B cell (primary cell): ENCODE data around the gene PHYH. TPM values are rescaled to one million over a fixed set of nuclear protein-coding genes. Genes with fewer than 3 reads are reported as not detected.
A peak's percentile ranks its signal among the peaks of the same experiment; 100 is the strongest.

Experiments used
- ATAC-seq: fragments of 200-7000 bp; cut with Tn5 transposase; one replicate; pipeline ENCODE4 v1.10.0; 2021; ENCODE audit warnings: low read depth, mild to moderate bottlenecking, moderate number of reproducible peaks, moderate library complexity
- CTCF ChIA-PET: fragments of 350-600 bp; sonication (Branson Sonifier 250); formaldehyde crosslinking; loops from one replicate; lab custom pipeline; 2021; ENCODE audit warnings: antibody characterized with exemption, inconsistent platforms; lab: Charles Lee
- POLR2A ChIA-PET: fragments of 350-600 bp; sonication (Branson Sonifier 250); formaldehyde crosslinking; loops from one replicate; lab custom pipeline; 2021; ENCODE audit warnings: antibody characterized with exemption; lab: Charles Lee
- DNase-seq: peaks from one replicate; pipeline ENCODE4 v3.0.0; 2013
- H2AFZ ChIP-seq: 2 replicates; pipeline ENCODE4 v1.6.1; 2012; ENCODE audit warnings: mild to moderate bottlenecking, low read depth, low read length; ENCODE audit not compliant: insufficient read depth, poor library complexity, severe bottlenecking
- H3K27ac ChIP-seq, 2 donors: 1 replicate in 1 of 2; 2 replicates in 1 of 2; pipeline ENCODE4 v1.5.1; 2012 to 2013; ENCODE audit warnings: low read length in 2 of 2, mild to moderate bottlenecking in 2 of 2, moderate library complexity in 1 of 2
- H3K27me3 ChIP-seq, 4 experiments: fragments of 200-600 bp in 1 of 4; sonication (generic) in 1 of 4; replicated peaks in 1 of 4; 1 replicate in 2 of 4; 2 replicates in 2 of 4; pipeline versions ENCODE4 v1.6.1 to v1.7.0; 2013 to 2016; ENCODE audit warnings: low read length in 3 of 4, mild to moderate bottlenecking in 2 of 4, mixed read lengths in 1 of 4, moderate library complexity in 1 of 4; ENCODE audit not compliant: insufficient read depth in 4 of 4, control insufficient read depth in 3 of 4; ENCODE audit errors: control extremely low read depth in 1 of 4
- H3K36me3 ChIP-seq, 2 experiments: replicated peaks in 1 of 2; 1 replicate in 1 of 2; 2 replicates in 1 of 2; pipeline versions ENCODE4 v1.6.1 to v1.7.1; 2013; ENCODE audit warnings: low read length in 1 of 2; ENCODE audit not compliant: insufficient read depth in 2 of 2, control insufficient read depth in 1 of 2; ENCODE audit errors: control extremely low read depth in 1 of 2, extremely low read depth in 1 of 2
- H3K4me1 ChIP-seq, 2 donors: fragments of 200-600 bp in 1 of 2; sonication (generic) in 1 of 2; 1 replicate in 1 of 2; 2 replicates in 1 of 2; pipeline versions ENCODE4 v1.5.1 to v1.6.1; 2013 to 2017; ENCODE audit warnings: low read length in 2 of 2; ENCODE audit not compliant: control insufficient read depth in 2 of 2, insufficient read depth in 2 of 2
- H3K4me2 ChIP-seq: replicated peaks from 2 replicates; pipeline ENCODE3; 2012; ENCODE audit warnings: mild to moderate bottlenecking, low read depth, low read length; ENCODE audit not compliant: poor library complexity, severe bottlenecking
- H3K4me3 ChIP-seq, 5 experiments: fragments of 200-600 bp in 1 of 5; sonication (generic) in 1 of 5; 1 replicate in 3 of 5; 2 replicates in 2 of 5; pipeline versions ENCODE4 v1.5.1 to v1.7.0; 2011 to 2016; ENCODE audit warnings: low read length in 4 of 5, mild to moderate bottlenecking in 4 of 5, low read depth in 2 of 5, control low read depth in 1 of 5, moderate library complexity in 1 of 5; ENCODE audit not compliant: insufficient read depth in 1 of 5; ENCODE audit errors: control extremely low read depth in 1 of 5, extremely low read depth in 1 of 5
- H3K79me2 ChIP-seq: fragments of 200-600 bp; sonication (generic); one replicate; pipeline ENCODE4 v1.6.0; 2016; ENCODE audit warnings: low read length; ENCODE audit not compliant: control insufficient read depth, insufficient read depth
- H3K9ac ChIP-seq: fragments of 200-600 bp; sonication (generic); 2 replicates; pipeline ENCODE4 v1.6.1; 2017; ENCODE audit warnings: mild to moderate bottlenecking, low read length, moderate library complexity
- H3K9me3 ChIP-seq, 3 donors: one replicate each; pipeline versions ENCODE4 v1.6.1 to v1.7.1; 2013; ENCODE audit warnings: low read length in 2 of 3; ENCODE audit not compliant: control insufficient read depth in 2 of 3, insufficient read depth in 1 of 3; ENCODE audit errors: control extremely low read depth in 1 of 3
- H4K20me1 ChIP-seq: 2 replicates; pipeline ENCODE4 v1.6.0; 2012; ENCODE audit warnings: mild to moderate bottlenecking, low read length; ENCODE audit not compliant: insufficient read depth, control insufficient read depth, poor library complexity, severe bottlenecking
- H3K27ac Mint-ChIP-seq: one replicate; pipeline ENCODE4 v1.8.0; 2021; ENCODE audit warnings: mixed read lengths
- H3K27me3 Mint-ChIP-seq: one replicate; pipeline ENCODE4 v1.8.0; 2021; ENCODE audit warnings: mixed read lengths
- H3K4me1 Mint-ChIP-seq: one replicate; pipeline ENCODE4 v1.8.0; 2021; ENCODE audit warnings: mixed read lengths
- H3K4me3 Mint-ChIP-seq: one replicate; pipeline ENCODE4 v1.8.0; 2021; ENCODE audit warnings: mixed read lengths
- H3K9me3 Mint-ChIP-seq: one replicate; pipeline ENCODE4 v1.8.0; 2022; ENCODE audit warnings: mixed read lengths; ENCODE audit not compliant: insufficient read depth
- CTCF ChIP-seq: fragments of 200-600 bp; IDR thresholded peaks from one replicate; pipeline ENCODE4 v1.8.0; 2022; ENCODE audit warnings: antibody characterized with exemption, mild to moderate bottlenecking
- EZH2 ChIP-seq: IDR thresholded peaks from 2 replicates; pipeline ENCODE4 v1.6.1; 2012; ENCODE audit warnings: borderline replicate concordance, low read depth, mild to moderate bottlenecking, moderate library complexity, low read length; ENCODE audit not compliant: insufficient read depth, poor library complexity, severe bottlenecking
- WGBS: methylation state at CpG from one replicate; pipeline ENCODE4 v1.1.5; 2013; ENCODE audit warnings: missing lambda C conversion rate; ENCODE audit not compliant: insufficient coverage; 5-methylcytosine and 5-hydroxymethylcytosine counted together
- intact Hi-C: fragments of 100-400 bp; cut with micrococcal nuclease; formaldehyde crosslinking; loops from one replicate; pipeline ENCODE4 v1.10.0; 2022
- polyA plus RNA-seq: library from polyadenylated mRNA; depleted of rRNA; stranded (reverse); fragments of >200 nt; gene quantifications from 2 replicates; pipeline ENCODE4 v1.2.3, GENCODE V29; 2012
- total RNA-seq, 2 donors: library from RNA; stranded (reverse); fragments of 120-200 nt in 1 of 2; gene quantifications; 1 replicate in 1 of 2; 2 replicates in 1 of 2; pipeline versions ENCODE4 v1.2.3 to v1.2.4, GENCODE V29; 2013 to 2022

Gene PHYH
- total and polyA plus RNA-seq, 2 donors (not counting 1 experiment from before 2014, with no cell fraction given): 3.1 to 9.7 TPM

DNA sequence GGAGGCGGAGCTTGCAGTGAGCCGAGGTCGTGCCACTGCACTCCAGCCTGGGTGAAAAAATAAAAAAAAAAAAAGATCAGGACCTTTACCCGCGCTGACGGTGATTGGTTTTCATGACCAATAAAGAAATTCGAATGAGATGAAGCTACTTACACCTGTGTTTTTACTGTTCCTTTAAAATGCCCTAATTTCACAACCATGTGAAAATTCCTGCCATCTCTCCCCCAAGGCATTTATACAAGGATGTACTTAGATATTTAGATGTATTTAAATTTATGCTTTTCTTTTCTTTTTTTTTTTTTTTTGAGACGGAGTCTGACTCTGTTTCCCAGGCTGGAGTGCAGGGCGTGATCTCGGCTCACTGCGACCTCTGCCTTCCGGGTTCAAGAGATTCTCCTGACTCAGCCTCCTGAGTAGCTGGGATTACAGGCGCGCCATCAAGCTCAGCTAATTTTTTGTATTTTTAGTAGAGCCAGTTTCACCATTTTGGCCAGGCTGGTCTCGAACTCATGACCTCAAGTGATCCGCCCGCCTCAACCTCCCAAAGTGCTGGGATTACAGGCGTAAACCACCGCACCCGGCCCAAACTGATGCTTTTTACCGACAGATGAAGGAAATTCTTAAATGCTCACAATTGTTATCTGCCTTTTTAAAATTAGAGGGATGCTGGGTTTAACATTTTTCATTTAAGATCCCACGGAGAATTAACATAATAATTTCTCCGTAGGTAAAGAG, 3.1 kb upstream of the PHYH start:
- no peaks in the 10 kb centered on the region for H3K36me3 ChIP-seq
- 58% methylated on average over 7 of the region's 23 CpGs for WGBS
- peak overlapping the region; percentile 74 for H3K4me2 ChIP-seq
- no peak overlapping the region for H3K9ac ChIP-seq
- H3K9me3 ChIP-seq: peaks cover 0 to 3% (median 0%) of the 10 kb centered on the region in 3 donors
- ChIA-PET POLR2A (interaction anchor here (1.5 to 1.6 kb wide), 3 partner anchors 46 to 284 kb away, joined by 4 to 7 read pairs (median 5); partner anchors contain the start of genes MCM10 and PRPF18), CTCF (interaction anchor here (0.6 to 3.7 kb wide), 20 partner anchors 11 to 234 kb away, joined by 3 to 41 read pairs (median 3); partner anchors contain the start of genes MCM10 and SEPHS1)
- no peaks in the 10 kb centered on the region for H3K27me3 ChIP-seq
- Mint-ChIP-seq H3K27me3 (no peaks in the 10 kb centered on the region), H3K27ac (no peak overlapping the region), H3K4me1 (peaks cover 20% of the 10 kb centered on the region), H3K9me3 (no peaks in the 10 kb centered on the region), H3K4me3 (peak overlapping the region; percentile 91)
- TF ChIP-seq EZH2 (no peak), CTCF (no peak)
- H3K4me3 ChIP-seq: no peak overlapping the region
- H4K20me1 ChIP-seq: no peaks in the 10 kb centered on the region
- H2AFZ ChIP-seq: no peak overlapping the region
- peaks cover 9 to 25% of the 10 kb centered on the region in 2 donors for H3K4me1 ChIP-seq
- DNase-seq (no peak), ATAC-seq (no peak)
- no peaks in the 10 kb centered on the region for H3K79me2 ChIP-seq
- intact Hi-C loops: loop anchor here (1.0 to 5.0 kb wide), 6 partner anchors 32 to 1236 kb away; partner anchors contain the start of genes DHTKD1 and MCM10
- no peak overlapping the region for H3K27ac ChIP-seq
